Motor neuron (in vitro differentiated cells): Measurements from ENCODE around the gene MAP4. TPM values are rescaled to one million over a fixed set of nuclear protein-coding genes. Genes with fewer than 3 reads are reported as not detected.
A peak's percentile ranks its signal among the peaks of the same experiment; 100 is the strongest.
"Not testable (repeated sequence)": the region's sequence is repeated elsewhere in the genome, so short reads cannot be mapped to it uniquely, and the experiment has no call there.

Source experiments
- ATAC-seq, 8 experiments: fragments of 200-7000 bp; cut with Tn5 transposase; replicated peaks in 6 of 8; 2 replicates each; pipeline ENCODE4 v1.8.0; 2021; ENCODE audit warnings: mild to moderate bottlenecking in 8 of 8, moderate library complexity in 8 of 8
- H3K27ac ChIP-seq, 2 donors: fragments of 250-450 bp; sonication (Bioruptor Pico); 2 replicates each; pipeline ENCODE4 v1.9.0; 2021; ENCODE audit warnings: antibody characterized with exemption in 2 of 2, mild to moderate bottlenecking in 2 of 2, moderate library complexity in 1 of 2
- H3K4me1 ChIP-seq, 2 donors: fragments of 250-450 bp; sonication (Bioruptor Pico); replicated peaks in 1 of 2; 2 replicates each; pipeline ENCODE4 v1.6.1; 2021; ENCODE audit warnings: antibody characterized with exemption in 2 of 2, mild to moderate bottlenecking in 2 of 2, moderate library complexity in 1 of 2
- H3K4me3 ChIP-seq, 5 donors: fragments of 250-450 bp; sonication (Bioruptor Pico); 2 replicates each; pipeline ENCODE4 v1.9.0; 2021; ENCODE audit warnings: antibody characterized with exemption in 5 of 5, mild to moderate bottlenecking in 5 of 5, moderate library complexity in 4 of 5
- WGBS, 10 experiments: fragments of 450-650 bp; shearing (Covaris generic); methylation state at CpG; one replicate each; pipeline ENCODE4 v1.0.0; 2022; 5-methylcytosine and 5-hydroxymethylcytosine counted together
- in situ Hi-C, 9 experiments: fragments of 400-800 bp; cut with MboI; loops; one replicate each; pipeline ENCODE4 v1.15.0; 2021; ENCODE audit warnings: low sequenced_read_pairs in 9 of 9, low pct_unique_long_range_greater_than_20kb in 2 of 9; ENCODE audit not compliant: unreplicated experiment in 9 of 9
- total RNA-seq, 8 experiments: library from RNA; unstranded; fragments of 300-600 nt; gene quantifications; 2 replicates each; pipeline versions ENCODE4 v1.2.3 to v1.2.4, GENCODE V29; 2022

Gene MAP4
- total RNA-seq, 8 experiments from 2014 or later: 62.7 to 256 (median 142) TPM

DNA sequence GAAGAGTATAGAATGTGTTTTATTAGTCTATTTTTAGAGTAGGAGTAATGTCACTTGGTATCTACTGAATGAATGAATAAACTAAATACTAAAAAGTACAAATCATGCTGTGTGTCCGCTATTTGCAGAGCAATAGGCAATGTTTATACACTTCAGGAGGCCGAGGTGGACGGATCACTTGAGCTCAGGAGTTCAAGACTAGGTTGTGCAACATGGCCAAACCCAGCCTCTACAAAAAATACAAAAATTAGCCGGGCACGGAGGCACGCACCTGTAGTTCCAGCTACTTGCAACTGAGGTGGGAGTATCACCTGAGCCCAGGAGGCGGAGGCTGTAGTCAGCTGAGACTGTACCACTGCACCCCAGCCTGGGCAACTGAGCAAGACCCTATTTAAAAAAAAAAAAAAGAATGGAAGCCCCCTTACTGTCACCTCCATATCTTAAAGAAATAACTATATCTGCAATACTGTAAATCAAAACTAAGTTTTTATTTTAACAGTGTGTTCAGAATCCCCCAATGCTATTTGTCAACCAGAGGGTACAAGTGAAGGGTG is 114.9 kb downstream of the MAP4 start:
- H3K4me3 ChIP-seq: no peak overlapping the region
- H3K4me1 ChIP-seq: peaks cover 10 to 18% of the 10 kb centered on the region in 2 donors
- no peak for ATAC-seq
- WGBS, 10 experiments: 96 to 100% (median 100%) methylated on average over 1 to 7 of the region's 7 CpGs
- no peak overlapping the region for H3K27ac ChIP-seq
- in situ Hi-C loops: no loop called here

DNA sequence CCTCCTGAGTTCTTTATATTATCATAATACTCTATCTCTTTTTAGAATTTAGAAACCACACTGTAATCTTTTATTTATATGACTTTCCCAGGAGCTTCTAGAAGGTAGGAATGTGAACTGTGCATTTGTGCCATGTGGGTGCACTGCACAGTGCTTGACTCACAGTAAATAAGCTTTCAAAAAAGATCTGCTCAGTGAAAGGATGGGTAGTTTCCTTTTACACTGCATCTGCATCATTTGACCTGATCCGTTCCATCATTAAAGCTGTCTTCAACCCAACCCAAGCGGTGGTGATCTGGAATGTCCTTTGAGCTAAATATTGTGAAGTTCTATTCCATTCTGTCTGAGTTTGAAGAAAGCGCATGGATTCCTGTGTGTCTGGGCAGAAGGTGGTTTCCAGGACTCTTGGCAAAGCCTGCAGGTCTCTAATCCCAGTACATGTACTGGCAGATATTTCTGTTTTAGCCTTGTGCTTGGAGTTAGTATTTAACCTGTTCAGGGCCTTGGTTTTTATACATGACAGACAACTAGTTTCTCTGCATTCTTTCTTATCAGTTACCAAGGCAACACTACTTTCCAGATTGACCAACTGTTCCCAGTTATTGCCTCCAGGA is 116.6 kb downstream of the MAP4 start:
- Histone ChIP-seq H3K27ac (peak overlapping the region in 1 of 2 donors; percentile 27), H3K4me3 (no peak overlapping the region), H3K4me1 (peaks cover 10 to 18% of the 10 kb centered on the region in 2 donors)
- in situ Hi-C loops: no loop called here
- ATAC-seq: peak in 1 of 8 experiments; percentile 66
- 50 to 92% (median 62%) methylated on average over 1 to 3 of the region's 3 CpGs; no CpG with 5 or more reads in 2 of the 10 experiments for WGBS, 10 experiments

DNA sequence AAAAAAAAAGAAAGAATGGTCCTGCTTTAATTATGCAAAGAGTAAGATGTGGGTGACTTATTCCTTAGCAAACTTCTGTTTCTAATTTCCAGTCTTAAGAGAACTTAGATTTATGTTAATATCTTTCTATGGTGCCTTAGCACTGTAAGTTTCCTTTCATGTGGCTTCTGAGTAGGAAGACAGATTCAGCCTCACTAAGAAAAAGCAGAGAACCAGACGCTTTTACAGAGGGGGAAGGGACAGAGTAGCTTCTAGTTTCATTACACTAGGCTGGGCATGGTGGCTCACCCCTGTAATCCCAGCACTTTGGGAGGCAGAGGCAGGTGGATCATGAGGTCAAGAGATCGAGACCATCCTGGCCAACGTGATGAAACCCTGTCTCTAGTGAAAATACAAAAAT is 118.3 kb downstream of the MAP4 start:
- H3K4me3 ChIP-seq: no peak overlapping the region
- 40 to 100% (median 92%) methylated on average over 1 to 3 of the region's 3 CpGs; no CpG with 5 or more reads in 4 of the 10 experiments for WGBS, 10 experiments
- ATAC-seq: no peak
- H3K4me1 ChIP-seq: peaks cover 22 to 28% of the 10 kb centered on the region in 2 donors
- in situ Hi-C loops: no loop called here
- H3K27ac ChIP-seq: no peak overlapping the region

DNA sequence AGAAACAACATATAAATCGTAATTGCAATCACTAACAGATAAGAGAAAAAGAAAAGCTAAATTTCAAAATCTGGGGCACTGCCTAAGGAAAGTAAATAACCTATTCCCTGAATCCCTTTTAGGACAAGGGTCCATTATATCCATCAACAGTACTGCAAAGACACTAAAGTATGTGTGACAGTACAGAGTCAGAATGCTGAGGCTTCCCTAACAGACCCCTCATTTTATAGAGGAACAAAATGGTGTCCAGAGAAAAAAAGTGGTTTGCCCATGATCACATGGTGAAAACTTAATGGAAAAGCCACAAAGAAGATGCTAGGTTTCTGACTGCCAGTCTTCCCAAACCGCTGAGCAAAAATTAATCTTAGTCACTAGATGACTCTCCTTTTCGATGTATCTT is 119.5 kb downstream of the MAP4 start:
- in situ Hi-C loops: no loop called here
- 70 to 100% (median 93%) methylated on average over 1 to 3 of the region's 3 CpGs; no CpG with 5 or more reads in 2 of the 10 experiments for WGBS, 10 experiments
- no peak for ATAC-seq
- no peak overlapping the region for H3K4me3 ChIP-seq
- no peak overlapping the region for H3K27ac ChIP-seq
- peaks cover 34% of the 10 kb centered on the region in 2 donors for H3K4me1 ChIP-seq

DNA sequence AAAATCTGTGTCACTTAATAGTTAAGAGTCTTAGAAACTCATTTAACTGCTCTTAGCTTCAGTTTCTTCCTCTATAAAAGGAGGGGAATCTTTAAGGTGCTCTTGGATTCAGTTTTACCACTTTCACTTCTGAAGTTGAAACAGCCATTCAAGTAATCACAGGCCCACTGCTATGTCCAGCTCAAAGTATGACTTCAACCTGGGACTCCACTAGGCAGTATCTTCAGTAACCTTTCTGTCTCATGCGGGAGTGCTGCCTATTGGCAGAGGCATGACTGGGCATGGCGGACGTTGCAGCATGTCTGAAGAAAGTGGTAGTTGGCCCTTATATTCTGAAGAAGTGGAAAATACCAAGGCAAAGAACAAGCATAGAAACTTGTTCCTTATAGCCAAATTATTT is 121.0 kb downstream of the MAP4 start:
- WGBS, 10 experiments: 70 to 100% (median 100%) methylated on average over 1 to 3 of the region's 3 CpGs; no CpG with 5 or more reads in 3 of the 10 experiments
- no peak for ATAC-seq
- H3K27ac ChIP-seq: no peak overlapping the region
- H3K4me1 ChIP-seq: peaks cover 43 to 49% of the 10 kb centered on the region in 2 donors
- no peak overlapping the region for H3K4me3 ChIP-seq
- in situ Hi-C loops: no loop called here

DNA sequence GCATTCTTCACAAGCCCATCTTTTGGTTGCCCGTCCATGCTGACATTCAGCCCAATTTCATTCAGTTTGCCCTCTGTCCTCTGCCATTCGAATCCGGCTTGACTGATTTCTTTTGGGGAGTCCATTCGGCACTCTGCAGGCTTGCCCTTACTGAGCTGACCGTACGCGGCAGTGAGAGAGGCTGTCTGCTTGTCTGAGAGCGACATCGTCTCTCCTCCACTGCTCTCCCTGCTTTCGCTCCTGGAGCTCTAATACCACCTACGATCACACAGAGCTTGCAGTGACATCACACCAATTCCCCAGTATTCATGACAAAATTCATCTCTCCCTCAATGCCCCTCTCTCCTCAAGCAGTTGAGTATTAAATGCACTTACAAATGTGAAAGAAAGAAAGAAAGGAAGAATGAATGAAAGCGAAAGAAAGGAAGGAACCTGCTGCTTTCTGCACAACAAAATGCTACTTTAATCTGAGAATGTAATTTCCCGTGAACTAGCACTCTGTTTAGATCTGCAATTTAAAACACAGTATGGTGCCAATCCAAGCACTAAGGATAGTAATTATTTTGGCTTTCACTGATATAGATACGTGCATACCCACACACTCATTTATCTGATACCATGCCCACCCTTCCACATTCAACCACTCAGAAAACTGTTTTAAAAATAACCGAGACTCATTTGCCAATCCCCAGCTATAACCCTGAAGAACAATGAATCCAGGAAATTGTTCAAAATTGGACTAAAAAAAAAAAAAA is 123.8 kb downstream of the MAP4 start:
- peak in 5 of 8 experiments; percentile 54 to 69 (median 57) for ATAC-seq
- Histone ChIP-seq H3K4me3 (peak overlapping the region in 3 of 5 donors; percentile 17 to 33 (median 31)), H3K27ac (peak overlapping the region; percentile 86 to 89)

DNA sequence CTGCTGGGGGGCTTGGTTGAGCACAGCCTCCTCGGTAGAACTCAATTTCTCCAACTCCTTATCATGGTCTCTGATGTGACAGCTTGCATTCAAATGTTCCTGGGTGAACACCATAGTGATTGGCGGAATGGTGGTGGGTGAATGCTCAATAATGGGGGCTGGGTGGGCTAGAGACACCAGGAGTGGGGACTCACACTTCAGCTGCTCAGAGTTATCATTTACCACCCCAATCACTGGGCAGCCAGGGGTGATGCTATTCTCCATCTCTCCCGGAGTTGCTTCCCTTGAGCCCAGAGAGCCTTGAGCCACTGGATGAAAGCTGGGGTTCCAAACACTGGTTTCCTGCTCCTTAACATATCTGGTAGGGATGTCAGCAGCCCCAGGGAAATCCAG is 124.6 kb downstream of the MAP4 start:
- 40 to 100% (median 46%) methylated on average over 1 to 2 of the region's 3 CpGs; no CpG with 5 or more reads in 6 of the 10 experiments for whole genome bisulfite sequencing, 10 experiments
- in situ Hi-C loops: no loop called here
- peaks cover 44 to 59% of the 10 kb centered on the region in 2 donors for H3K4me1 ChIP-seq
- H3K27ac ChIP-seq: peak overlapping the region; percentile 86 to 89
- ATAC-seq: peak in 1 of 8 experiments; percentile 7
- peak overlapping the region in 4 of 5 donors; percentile 1 to 33 (median 27) for H3K4me3 ChIP-seq

More for the DNA sequence above, 123.8 kb downstream of the MAP4 start:
- peaks cover 44 to 59% of the 10 kb centered on the region in 2 donors for H3K4me1 ChIP-seq
- in situ Hi-C loops: no loop called here
- WGBS, 10 experiments: 0 to 100% (median 83%) methylated on average over 1 to 13 of the region's 15 CpGs

DNA sequence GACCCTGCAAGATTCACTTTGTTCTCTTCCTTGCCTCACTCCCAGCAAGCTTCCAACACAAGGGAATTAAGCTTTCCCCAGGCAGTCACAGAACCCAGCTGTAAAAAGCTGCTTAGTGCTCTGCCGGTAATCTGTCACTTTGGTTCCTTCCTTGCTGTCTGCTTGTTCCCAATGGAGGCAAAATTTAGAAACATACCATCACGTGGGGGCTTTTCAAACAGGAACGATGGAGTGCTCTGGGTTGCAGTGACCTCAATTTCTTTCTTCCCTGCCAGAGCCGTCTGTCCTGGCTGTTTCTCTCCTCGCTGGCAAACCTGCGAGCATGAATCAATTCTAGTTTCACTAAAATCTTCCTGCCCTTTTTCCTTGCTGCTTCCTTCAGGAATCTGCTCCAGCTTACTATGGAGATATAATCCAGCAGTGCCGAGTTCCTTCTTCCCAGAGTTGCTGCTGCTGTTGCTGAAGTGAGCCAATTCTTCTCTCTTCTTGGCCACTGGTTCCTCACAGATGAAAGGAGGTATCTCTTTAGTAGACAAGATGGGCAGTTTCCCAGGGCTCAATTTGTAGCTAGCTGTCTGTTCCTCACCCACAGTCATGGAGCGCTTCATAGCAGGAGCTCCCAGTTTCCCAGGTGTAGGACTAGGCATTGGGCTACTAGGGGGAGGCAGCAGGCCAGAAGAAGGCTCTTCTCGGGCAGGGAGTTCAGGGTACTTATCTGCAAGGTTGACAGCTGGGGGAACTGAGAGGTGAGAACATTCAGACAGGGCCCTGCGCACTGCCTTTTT is 125.2 kb downstream of the MAP4 start:
- peak overlapping the region; percentile 1 to 33 (median 23) for H3K4me3 ChIP-seq
- WGBS, 10 experiments: 0 to 68% (median 19%) methylated on average over 3 to 6 of the region's 10 CpGs; no CpG with 5 or more reads in 2 of the 10 experiments
- in situ Hi-C loops: no loop called here
- H3K27ac ChIP-seq: peak overlapping the region; percentile 86 to 89
- peak in 5 of 8 experiments; percentile 78 to 87 (median 83) for ATAC-seq
- H3K4me1 ChIP-seq: peaks cover 44 to 59% of the 10 kb centered on the region in 2 donors

DNA sequence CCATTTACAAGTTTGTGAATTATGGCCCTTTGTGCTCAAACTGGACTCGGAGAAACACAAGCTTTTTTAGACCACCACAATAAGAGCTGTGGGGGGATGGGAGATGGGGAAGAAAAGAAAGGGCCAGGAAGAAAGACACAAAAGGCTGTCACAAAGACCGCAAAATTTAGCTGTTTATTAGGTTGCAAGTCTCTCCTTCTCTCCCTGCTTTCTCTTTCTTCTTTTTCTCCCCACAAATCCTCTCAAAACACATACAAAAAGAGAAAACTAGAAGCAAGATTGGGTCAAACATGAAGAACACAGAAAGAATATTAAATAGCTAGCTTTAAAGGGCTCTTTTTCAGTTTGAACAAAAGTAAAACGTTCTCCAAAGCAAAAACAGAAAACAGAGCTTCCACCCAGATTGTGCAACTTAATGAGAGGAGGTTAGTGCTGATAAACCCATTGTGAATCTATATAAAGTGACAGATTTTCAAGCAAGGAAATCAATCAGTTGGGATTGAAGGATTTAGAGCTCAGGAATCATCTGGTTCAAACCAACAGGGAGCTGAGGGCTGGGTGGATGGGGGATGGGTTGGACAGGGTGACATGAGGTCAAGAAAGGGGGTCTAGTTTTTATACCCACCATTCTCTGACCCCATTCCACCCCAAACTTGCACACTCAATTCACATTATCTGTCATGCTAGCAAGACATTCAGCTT is 125.9 kb downstream of the MAP4 start:
- peak in 4 of 8 experiments; percentile 40 to 59 (median 48) for ATAC-seq
- in situ Hi-C loops: no loop called here
- H3K27ac ChIP-seq: peak overlapping the region; percentile 86 to 89
- peaks cover 44 to 59% of the 10 kb centered on the region in 2 donors for H3K4me1 ChIP-seq
- peak overlapping the region; percentile 2 to 33 (median 23) for H3K4me3 ChIP-seq
- WGBS, 10 experiments: 0 to 68% (median 0%) methylated on average over 1 to 3 of the region's 3 CpGs

DNA sequence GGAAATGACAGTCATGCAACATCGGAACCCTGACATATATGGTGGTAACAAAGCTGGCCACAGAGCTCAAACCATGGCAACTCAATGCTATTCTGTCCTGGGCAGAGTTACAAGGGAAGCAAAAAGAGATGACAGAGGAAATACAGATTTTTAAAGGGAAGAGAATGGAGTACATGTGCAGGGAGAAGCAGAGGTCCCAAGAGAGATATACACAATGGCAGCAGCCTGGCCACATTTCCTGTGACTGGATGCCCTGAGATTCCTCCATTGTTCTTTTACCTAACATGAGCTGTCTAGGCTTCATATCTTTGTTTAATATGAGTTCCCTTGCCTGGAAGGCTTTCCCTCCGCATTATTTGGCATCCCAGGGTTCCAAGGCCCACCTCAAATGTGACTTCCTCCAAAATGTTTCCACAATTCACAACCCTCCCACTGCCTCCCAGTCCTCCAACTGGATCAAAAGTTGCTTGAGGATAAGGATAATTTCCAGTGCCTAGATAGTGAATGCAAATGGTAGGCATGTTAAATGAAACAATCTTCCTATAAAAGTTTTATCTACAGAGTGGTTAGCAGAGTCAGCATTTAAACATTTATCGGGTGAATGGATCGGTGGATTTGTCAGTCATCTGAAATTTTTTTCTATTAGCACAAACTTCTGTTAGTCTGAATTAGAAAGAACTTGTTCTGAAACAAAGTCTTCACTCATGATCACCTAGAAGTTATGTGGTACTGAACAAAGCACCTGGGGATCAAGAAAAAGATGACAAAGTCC is 127.0 kb downstream of the MAP4 start:
- peak in 1 of 8 experiments; percentile 13 for ATAC-seq
- WGBS, 10 experiments: 82 to 100% (median 94%) methylated on average over 2 to 3 of the region's 4 CpGs; no CpG with 5 or more reads in 1 of the 10 experiments
- Histone ChIP-seq H3K27ac (peak overlapping the region; percentile 86 to 89), H3K4me1 (peaks cover 44 to 58% of the 10 kb centered on the region in 2 donors), H3K4me3 (peak overlapping the region in 3 of 5 donors; percentile 21 to 33 (median 31))
- in situ Hi-C loops: no loop called here

DNA sequence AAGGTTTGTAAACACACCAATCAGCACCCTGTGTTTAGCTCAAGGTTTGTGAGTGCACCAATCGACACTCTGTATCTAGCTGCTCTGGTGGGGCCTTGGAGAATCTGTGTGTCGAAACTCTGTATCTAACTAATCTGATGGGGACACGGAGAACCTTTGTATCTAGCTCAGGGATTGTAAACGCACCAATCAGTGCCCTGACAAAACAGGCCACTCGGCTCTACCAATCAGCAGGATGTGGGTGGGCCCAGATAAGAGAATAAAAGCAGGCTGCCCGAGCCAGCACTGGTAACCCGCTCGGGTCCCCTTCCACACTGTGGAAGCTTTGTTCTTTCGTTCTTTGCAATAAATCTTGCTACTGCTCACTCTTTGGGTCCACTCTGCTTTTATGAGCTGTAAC is 128.2 kb downstream of the MAP4 start:
- H3K27ac ChIP-seq, ATAC-seq, in situ Hi-C loops, H3K4me3 ChIP-seq: not testable (repeated sequence)
- peaks cover 34 to 46% of the 10 kb centered on the region in 2 donors for H3K4me1 ChIP-seq
- 60 to 100% (median 80%) methylated on average over 1 to 2 of the region's 9 CpGs; no CpG with 5 or more reads in 7 of the 10 experiments for WGBS, 10 experiments
